ENCODE results near the gene COA1. TPM values are rescaled to one million over a fixed set of nuclear protein-coding genes. Genes with fewer than 3 reads are reported as not detected.
"Not testable (repeated sequence)": the region's sequence is repeated elsewhere in the genome, so short reads cannot be mapped to it uniquely, and the experiment has no call there.

The COA1 gene
- total RNA-seq, 1 experiment from 2014 or later: 87.5 TPM

- peak; percentile 35 for DNase-seq (ENCODE audit: low spot score)
Measured at GRCh38 chr7:43758029-43758821, 28.9 kb upstream of the COA1 start, which contains the start of gene BLVRA. Gene BLVRA, plus strand, starts transcription at chr7:43758680. Its CDS starts 12,479 bp downstream, at chr7:43771159.

- DNase-seq (ENCODE audit: low spot score): no peak
Measured at GRCh38 chr7:43757073-43757720, 27.9 kb upstream of the COA1 start.

- peak; percentile 86 for DNase-seq (ENCODE audit: low spot score)
Measured at GRCh38 chr7:43756368-43757072, 27.2 kb upstream of the COA1 start.

GRCh38 chr7:43754596-43754995, 25.3 kb upstream of the COA1 start:
- DNase-seq (ENCODE audit: low spot score): no peak

- DNase-seq (ENCODE audit: low spot score): no peak
Measured at GRCh38 chr7:43753843-43754242, 24.5 kb upstream of the COA1 start.

GRCh38 chr7:43753271-43753810, 24.0 kb upstream of the COA1 start:
- no peak for DNase-seq (ENCODE audit: low spot score)

GRCh38 chr7:43752411-43752810, 23.1 kb upstream of the COA1 start:
- no peak for DNase-seq (ENCODE audit: low spot score)

GRCh38 chr7:43750016-43750887, 20.9 kb upstream of the COA1 start:
- no peak for DNase-seq (ENCODE audit: low spot score)

GRCh38 chr7:43749383-43749940, 20.1 kb upstream of the COA1 start:
- no peak for DNase-seq (ENCODE audit: low spot score)

- no peak for DNase-seq (ENCODE audit: low spot score)
Measured at GRCh38 chr7:43747328-43748105, 18.2 kb upstream of the COA1 start.

GRCh38 chr7:43742692-43743091, 13.4 kb upstream of the COA1 start:
- DNase-seq (ENCODE audit: low spot score): no peak

- no peak for DNase-seq (ENCODE audit: low spot score)
Measured at GRCh38 chr7:43737467-43738127, 8.3 kb upstream of the COA1 start.

- DNase-seq (ENCODE audit: low spot score): peak; percentile 46
Measured at GRCh38 chr7:43735802-43736603, 6.7 kb upstream of the COA1 start.

GRCh38 chr7:43735403-43735801, 6.1 kb upstream of the COA1 start:
- DNase-seq (ENCODE audit: low spot score): no peak

- not testable (repeated sequence) for DNase-seq (ENCODE audit: low spot score)
Measured at GRCh38 chr7:43734575-43735332, 5.4 kb upstream of the COA1 start.

GRCh38 chr7:43731494-43731893, 2.2 kb upstream of the COA1 start:
- DNase-seq (ENCODE audit: low spot score): not testable (repeated sequence)

- no peak for DNase-seq (ENCODE audit: low spot score)
Measured at GRCh38 chr7:43729924-43730248, 563 bp upstream of the COA1 start.

GRCh38 chr7:43727494-43727893, 1.8 kb downstream of the COA1 start:
- DNase-seq (ENCODE audit: low spot score): no peak

Data from A172 (cell line).